IPS-NIHi11 (cell line): ENCODE measurements around the gene NBAS.
"Not testable (repeated sequence)": the region's sequence is repeated elsewhere in the genome, so short reads cannot be mapped to it uniquely, and the experiment has no call there.

Source experiments
- DNase-seq: peaks from one replicate; pipeline ENCODE4 v3.0.0; 2012; ENCODE audit warnings: mixed read lengths, low spot score

Gene NBAS

GRCh38 chr2:15527074-15527739 lies 33.9 kb downstream of the NBAS start:
- DNase-seq, result no peak

GRCh38 chr2:15521641-15522181 lies 39.4 kb downstream of the NBAS start:
- DNase-seq, result no peak

- DNase-seq, result no peak
Observed at GRCh38 chr2:15520346-15520745, 40.8 kb downstream of the NBAS start.

GRCh38 chr2:15518759-15519158 lies 42.4 kb downstream of the NBAS start:
- not testable (repeated sequence) for DNase-seq

- no peak for DNase-seq
Observed at GRCh38 chr2:15517793-15518192, 43.3 kb downstream of the NBAS start.

GRCh38 chr2:15511686-15512085 lies 49.4 kb downstream of the NBAS start:
- DNase-seq, result no peak

- no peak for DNase-seq
Observed at GRCh38 chr2:15510552-15510951, 50.6 kb downstream of the NBAS start.

- DNase-seq, result no peak
Observed at GRCh38 chr2:15510131-15510530, 51.0 kb downstream of the NBAS start.

GRCh38 chr2:15507697-15508096 lies 53.4 kb downstream of the NBAS start:
- DNase-seq, result no peak

- no peak for DNase-seq
Observed at GRCh38 chr2:15507061-15507460, 54.1 kb downstream of the NBAS start.

GRCh38 chr2:15506229-15506819 lies 54.8 kb downstream of the NBAS start:
- no peak for DNase-seq

- no peak for DNase-seq
Observed at GRCh38 chr2:15504882-15505663, 56.1 kb downstream of the NBAS start.

- DNase-seq, result not testable (repeated sequence)
Observed at GRCh38 chr2:15499251-15499650, 61.9 kb downstream of the NBAS start.

- DNase-seq, result no peak
Observed at GRCh38 chr2:15498554-15498953, 62.6 kb downstream of the NBAS start.

- DNase-seq, result no peak
Observed at GRCh38 chr2:15494877-15495276, 66.3 kb downstream of the NBAS start.

- DNase-seq, result no peak
Observed at GRCh38 chr2:15492773-15493325, 68.3 kb downstream of the NBAS start.

GRCh38 chr2:15486770-15487169 lies 74.4 kb downstream of the NBAS start:
- DNase-seq, result no peak

- no peak for DNase-seq
Observed at GRCh38 chr2:15485949-15486348, 75.2 kb downstream of the NBAS start.

GRCh38 chr2:15481000-15481399 lies 80.1 kb downstream of the NBAS start:
- no peak for DNase-seq

- DNase-seq, result no peak
Observed at GRCh38 chr2:15480552-15480951, 80.6 kb downstream of the NBAS start.

GRCh38 chr2:15472876-15473275 lies 88.3 kb downstream of the NBAS start:
- DNase-seq, result no peak

GRCh38 chr2:15472133-15472532 lies 89.0 kb downstream of the NBAS start:
- no peak for DNase-seq

- DNase-seq, result no peak
Observed at GRCh38 chr2:15471606-15472005, 89.5 kb downstream of the NBAS start.
